Measurements from ENCODE around the gene PRKAR1B. TPM values are rescaled to one million over a fixed set of nuclear protein-coding genes. Genes with fewer than 3 reads are reported as not detected.

Gene PRKAR1B
- total RNA-seq, 1 experiment from 2014 or later, result 51.7 TPM

DNA sequence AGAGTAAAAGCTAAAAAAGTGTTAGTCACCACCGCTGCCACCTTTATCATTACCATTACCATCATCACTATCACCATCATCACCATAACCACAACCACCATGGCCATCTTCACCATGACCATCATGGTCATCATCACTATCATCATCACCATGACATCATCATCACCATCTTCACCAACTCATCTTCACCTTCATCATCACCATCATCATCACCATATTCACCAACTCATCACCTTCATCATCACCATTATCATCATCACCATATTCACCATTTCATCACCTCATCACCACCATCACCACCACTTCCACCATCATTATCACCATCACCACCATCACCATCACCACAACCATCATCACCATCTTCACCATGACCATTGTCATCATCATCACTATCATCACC, 161.0 kb downstream of the PRKAR1B start:
- TF ChIP-seq EZH2 (IDR thresholded peaks at IDR 0.05; ENCODE audit: low read depth), result no peak
- TF ChIP-seq, protein P1, sequence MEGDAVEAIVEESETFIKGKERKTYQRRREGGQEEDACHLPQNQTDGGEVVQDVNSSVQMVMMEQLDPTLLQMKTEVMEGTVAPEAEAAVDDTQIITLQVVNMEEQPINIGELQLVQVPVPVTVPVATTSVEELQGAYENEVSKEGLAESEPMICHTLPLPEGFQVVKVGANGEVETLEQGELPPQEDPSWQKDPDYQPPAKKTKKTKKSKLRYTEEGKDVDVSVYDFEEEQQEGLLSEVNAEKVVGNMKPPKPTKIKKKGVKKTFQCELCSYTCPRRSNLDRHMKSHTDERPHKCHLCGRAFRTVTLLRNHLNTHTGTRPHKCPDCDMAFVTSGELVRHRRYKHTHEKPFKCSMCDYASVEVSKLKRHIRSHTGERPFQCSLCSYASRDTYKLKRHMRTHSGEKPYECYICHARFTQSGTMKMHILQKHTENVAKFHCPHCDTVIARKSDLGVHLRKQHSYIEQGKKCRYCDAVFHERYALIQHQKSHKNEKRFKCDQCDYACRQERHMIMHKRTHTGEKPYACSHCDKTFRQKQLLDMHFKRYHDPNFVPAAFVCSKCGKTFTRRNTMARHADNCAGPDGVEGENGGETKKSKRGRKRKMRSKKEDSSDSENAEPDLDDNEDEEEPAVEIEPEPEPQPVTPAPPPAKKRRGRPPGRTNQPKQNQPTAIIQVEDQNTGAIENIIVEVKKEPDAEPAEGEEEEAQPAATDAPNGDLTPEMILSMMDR (conservative IDR thresholded peaks at IDR 0.05), result no peak
- no peaks in the 10 kb centered on the region for H3K27me3 ChIP-seq (ENCODE audit: insufficient read depth, low read depth)
- H3K36me3 ChIP-seq (ENCODE audit: low read depth), result no peaks in the 10 kb centered on the region
- no peaks in the 10 kb centered on the region for H3K79me2 ChIP-seq (ENCODE audit: low read depth)
- H3K4me2 ChIP-seq, result no peak overlapping the region
- H3K4me3 ChIP-seq, result no peak overlapping the region
- no peak overlapping the region for H2AFZ ChIP-seq
- no peak for DNase-seq
- POLR2A ChIA-PET (ENCODE audit: unreplicated experiment), result no interaction called here
- H4K20me1 ChIP-seq (ENCODE audit: insufficient read depth), result no peaks in the 10 kb centered on the region
- no TSS peak for BruUV-seq (replicated peaks)
- H3K27ac ChIP-seq, result no peak overlapping the region
- no peaks in the 10 kb centered on the region for H3K4me1 ChIP-seq (replicated peaks; ENCODE audit: insufficient read depth)
- no peaks in the 10 kb centered on the region for H3K9me2 ChIP-seq (ENCODE audit: insufficient read depth)
- intact Hi-C loops (cut with micrococcal nuclease; ENCODE audit: unreplicated experiment), result no loop called here
- H3F3A ChIP-seq (ENCODE audit: insufficient read depth, low read depth), result no peaks in the 10 kb centered on the region
- no peaks in the 10 kb centered on the region for H3K9me3 ChIP-seq (ENCODE audit: insufficient read depth, low read depth)
- CTCF ChIA-PET, result no interaction called here

- H2AFZ ChIP-seq, result no peak overlapping the region
- no peak for TF ChIP-seq EZH2 (IDR thresholded peaks at IDR 0.05; ENCODE audit: low read depth)
- TF ChIP-seq, protein P1 (conservative IDR thresholded peaks at IDR 0.05), result no peak
- no peaks in the 10 kb centered on the region for H3K4me1 ChIP-seq (replicated peaks; ENCODE audit: insufficient read depth)
- H3K9me2 ChIP-seq (ENCODE audit: insufficient read depth), result no peaks in the 10 kb centered on the region
- DNase-seq, result no peak
- H3K9me3 ChIP-seq (ENCODE audit: insufficient read depth, low read depth), result no peaks in the 10 kb centered on the region
- no peak overlapping the region for H3K4me3 ChIP-seq
- H3K36me3 ChIP-seq (ENCODE audit: low read depth), result no peaks in the 10 kb centered on the region
- no peaks in the 10 kb centered on the region for H4K20me1 ChIP-seq (ENCODE audit: insufficient read depth)
- no TSS peak for BruUV-seq (replicated peaks)
- POLR2A ChIA-PET (ENCODE audit: unreplicated experiment), result no interaction called here
- intact Hi-C loops (cut with micrococcal nuclease; ENCODE audit: unreplicated experiment), result no loop called here
- H3K4me2 ChIP-seq, result no peak overlapping the region
- no peak overlapping the region for H3K27ac ChIP-seq
- no peaks in the 10 kb centered on the region for H3K79me2 ChIP-seq (ENCODE audit: low read depth)
- H3F3A ChIP-seq (ENCODE audit: insufficient read depth, low read depth), result no peaks in the 10 kb centered on the region
- CTCF ChIA-PET, result no interaction called here
- no peaks in the 10 kb centered on the region for H3K27me3 ChIP-seq (ENCODE audit: insufficient read depth, low read depth)
Observed at GRCh38 chr7:564176-564865, 162.8 kb downstream of the PRKAR1B start.

- Histone ChIP-seq H4K20me1 (ENCODE audit: insufficient read depth) (no peaks in the 10 kb centered on the region), H3K4me3 (no peak overlapping the region)
- POLR2A ChIA-PET (ENCODE audit: unreplicated experiment), result no interaction called here
Observed at GRCh38 chr7:563629-564170, 163.4 kb downstream of the PRKAR1B start.

More at GRCh38 chr7:563629-564170, 163.4 kb downstream of the PRKAR1B start:
- no peaks in the 10 kb centered on the region for H3K27me3 ChIP-seq (ENCODE audit: insufficient read depth, low read depth)
- no peaks in the 10 kb centered on the region for H3K79me2 ChIP-seq (ENCODE audit: low read depth)
- no peak overlapping the region for H3K4me2 ChIP-seq
- no peaks in the 10 kb centered on the region for H3K4me1 ChIP-seq (replicated peaks; ENCODE audit: insufficient read depth)
- H3K36me3 ChIP-seq (ENCODE audit: low read depth), result no peaks in the 10 kb centered on the region
- no peak overlapping the region for H2AFZ ChIP-seq
- no peaks in the 10 kb centered on the region for H3K9me3 ChIP-seq (ENCODE audit: insufficient read depth, low read depth)
- no peak for TF ChIP-seq EZH2 (IDR thresholded peaks at IDR 0.05; ENCODE audit: low read depth)
- TF ChIP-seq, protein P1 (conservative IDR thresholded peaks at IDR 0.05), result no peak
- CTCF ChIA-PET, result no interaction called here
- BruUV-seq (replicated peaks), result no TSS peak
- DNase-seq, result no peak
- no peaks in the 10 kb centered on the region for H3K9me2 ChIP-seq (ENCODE audit: insufficient read depth)
- no peaks in the 10 kb centered on the region for H3F3A ChIP-seq (ENCODE audit: insufficient read depth, low read depth)
- intact Hi-C loops (cut with micrococcal nuclease; ENCODE audit: unreplicated experiment), result no loop called here
- H3K27ac ChIP-seq, result no peak overlapping the region

Measured in PC-9 (cell line).